Activated B cell treated with CpG ODN at 0.5 μM for 24 hours (primary cell): ENCODE measurements around the gene SDK2. TPM values are rescaled to one million over a fixed set of nuclear protein-coding genes. Genes with fewer than 3 reads are reported as not detected.

Experiments
- ATAC-seq: fragments of 200-7000 bp; cut with Tn5 transposase; one replicate; pipeline ENCODE4 v1.10.0; 2021; ENCODE audit warnings: low read depth, mild to moderate bottlenecking, moderate library complexity
- CTCF ChIA-PET: fragments of 350-600 bp; sonication (Branson Sonifier 250); formaldehyde crosslinking; loops from one replicate; lab custom pipeline; 2021; ENCODE audit warnings: antibody characterized with exemption; lab: Charles Lee
- POLR2A ChIA-PET: fragments of 350-600 bp; sonication (Branson Sonifier 250); formaldehyde crosslinking; loops from one replicate; lab custom pipeline; 2021; ENCODE audit warnings: antibody characterized with exemption; lab: Charles Lee
- DNase-seq: peaks from one replicate; pipeline ENCODE4 v3.0.0; 2022
- H3K27ac Mint-ChIP-seq: one replicate; pipeline ENCODE4 v1.8.0; 2020; ENCODE audit warnings: mixed read lengths
- H3K27me3 Mint-ChIP-seq: one replicate; pipeline ENCODE4 v1.8.0; 2021; ENCODE audit warnings: mixed read lengths
- H3K36me3 Mint-ChIP-seq: one replicate; pipeline ENCODE4 v1.8.0; 2021; ENCODE audit warnings: low read depth, mixed read lengths
- H3K4me1 Mint-ChIP-seq: one replicate; pipeline ENCODE4 v1.8.0; 2021; ENCODE audit warnings: mixed read lengths
- H3K4me3 Mint-ChIP-seq: one replicate; pipeline ENCODE4 v1.8.0; 2020; ENCODE audit warnings: mild to moderate bottlenecking, mixed read lengths
- H3K9me3 Mint-ChIP-seq: one replicate; pipeline ENCODE4 v1.8.0; 2020; ENCODE audit warnings: mixed read lengths
- intact Hi-C: fragments of 100-400 bp; cut with micrococcal nuclease; formaldehyde crosslinking; loops from one replicate; pipeline ENCODE4 v1.15.1; 2024
- total RNA-seq: library from RNA; stranded (reverse); gene quantifications from 2 replicates; pipeline ENCODE4 v1.2.3, GENCODE V29; 2022
- TF ChIP-seq, protein P1 (sequence below): fragments of 200-600 bp; IDR thresholded peaks from one replicate; pipeline ENCODE4 v1.8.0; 2022; ENCODE audit warnings: antibody characterized with exemption, mild to moderate bottlenecking

Gene SDK2
- total RNA-seq, 1 donor from 2014 or later, result 2.5 TPM

DNA sequence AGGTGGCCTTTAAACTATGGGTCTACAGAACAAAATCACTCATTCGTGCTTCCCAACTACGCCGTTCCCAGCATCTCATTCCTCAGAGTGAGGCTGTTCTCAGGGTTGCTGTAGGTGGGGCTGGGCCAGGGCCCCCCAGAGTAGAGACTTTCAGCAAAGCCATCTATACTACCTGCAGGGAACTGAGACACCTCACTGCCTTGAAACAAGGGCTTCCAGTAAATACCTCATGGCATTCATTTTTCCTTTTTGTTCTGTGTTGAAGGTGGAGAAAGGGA, 4.2 kb upstream of the SDK2 start:
- intact Hi-C loops, result loop anchor here (5.0 to 10.0 kb wide), 3 partner anchors 64 to 556 kb away; partner anchors contain the start of gene RPL38
- Mint-ChIP-seq H3K27ac (no peak overlapping the region), H3K4me3 (no peak overlapping the region), H3K9me3 (peaks cover 4% of the 10 kb centered on the region), H3K36me3 (no peaks in the 10 kb centered on the region), H3K27me3 (peaks cover 4% of the 10 kb centered on the region), H3K4me1 (peaks cover 10% of the 10 kb centered on the region)
- TF ChIP-seq, protein P1, sequence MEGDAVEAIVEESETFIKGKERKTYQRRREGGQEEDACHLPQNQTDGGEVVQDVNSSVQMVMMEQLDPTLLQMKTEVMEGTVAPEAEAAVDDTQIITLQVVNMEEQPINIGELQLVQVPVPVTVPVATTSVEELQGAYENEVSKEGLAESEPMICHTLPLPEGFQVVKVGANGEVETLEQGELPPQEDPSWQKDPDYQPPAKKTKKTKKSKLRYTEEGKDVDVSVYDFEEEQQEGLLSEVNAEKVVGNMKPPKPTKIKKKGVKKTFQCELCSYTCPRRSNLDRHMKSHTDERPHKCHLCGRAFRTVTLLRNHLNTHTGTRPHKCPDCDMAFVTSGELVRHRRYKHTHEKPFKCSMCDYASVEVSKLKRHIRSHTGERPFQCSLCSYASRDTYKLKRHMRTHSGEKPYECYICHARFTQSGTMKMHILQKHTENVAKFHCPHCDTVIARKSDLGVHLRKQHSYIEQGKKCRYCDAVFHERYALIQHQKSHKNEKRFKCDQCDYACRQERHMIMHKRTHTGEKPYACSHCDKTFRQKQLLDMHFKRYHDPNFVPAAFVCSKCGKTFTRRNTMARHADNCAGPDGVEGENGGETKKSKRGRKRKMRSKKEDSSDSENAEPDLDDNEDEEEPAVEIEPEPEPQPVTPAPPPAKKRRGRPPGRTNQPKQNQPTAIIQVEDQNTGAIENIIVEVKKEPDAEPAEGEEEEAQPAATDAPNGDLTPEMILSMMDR, result no peak
- DNase-seq (no peak), ATAC-seq (no peak)
- ChIA-PET POLR2A (no interaction called here), CTCF (no interaction called here)

DNA sequence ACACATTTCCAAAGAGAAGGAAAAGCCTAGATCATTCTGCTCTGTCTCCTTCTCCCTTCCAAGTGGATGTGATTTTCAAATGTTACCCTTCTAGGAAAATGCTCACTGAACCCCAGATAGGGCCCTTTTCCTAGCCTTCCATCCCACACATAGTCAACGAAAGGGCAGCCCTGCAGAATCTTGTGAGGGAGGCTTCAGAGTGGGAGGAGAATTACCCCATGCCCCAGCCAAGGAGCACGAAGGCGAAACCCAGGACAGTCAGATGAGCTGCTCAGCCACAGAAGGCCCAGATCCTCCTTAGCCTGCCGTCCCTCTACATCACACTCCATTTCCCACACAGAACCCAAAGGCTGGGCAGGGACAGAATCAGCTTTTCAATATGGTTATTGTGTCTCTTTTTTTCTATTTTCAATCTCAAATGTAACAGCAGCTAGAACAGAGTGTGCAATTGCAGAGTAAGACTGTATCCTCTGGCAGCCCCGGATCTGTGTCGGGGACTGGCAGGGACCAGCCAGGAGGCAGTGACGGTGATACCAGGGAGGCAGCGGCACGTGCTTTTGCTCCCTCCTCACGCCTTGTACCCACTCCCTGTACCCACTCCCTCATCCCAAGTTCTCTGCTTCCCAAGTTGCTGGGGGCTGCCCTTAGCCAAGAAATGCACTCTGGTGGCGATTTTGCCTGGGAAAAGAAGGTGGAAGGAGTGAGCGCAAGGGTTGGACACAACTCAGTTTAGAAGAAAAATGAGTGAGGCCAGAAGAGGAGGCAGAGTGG, 3.7 kb upstream of the SDK2 start:
- peak overlapping the region; percentile 21 for H3K27ac Mint-ChIP-seq
- no peak overlapping the region for H3K4me3 Mint-ChIP-seq
- H3K36me3 Mint-ChIP-seq, result no peaks in the 10 kb centered on the region
- no peak for DNase-seq
- ChIA-PET CTCF (interaction anchor here (0.6 to 3.6 kb wide), 3 partner anchors 10 to 218 kb away, joined by 3 to 17 read pairs (median 6); no protein-coding TSS in a partner anchor), POLR2A (no interaction called here)
- intact Hi-C loops, result loop anchor here (5.0 to 10.0 kb wide), 3 partner anchors 64 to 557 kb away; partner anchors contain the start of gene RPL38
- peaks cover 11% of the 10 kb centered on the region for H3K4me1 Mint-ChIP-seq
- no peak for ATAC-seq
- no peaks in the 10 kb centered on the region for H3K9me3 Mint-ChIP-seq
- TF ChIP-seq, protein P1, result no peak
- H3K27me3 Mint-ChIP-seq, result peaks cover 4% of the 10 kb centered on the region

DNA sequence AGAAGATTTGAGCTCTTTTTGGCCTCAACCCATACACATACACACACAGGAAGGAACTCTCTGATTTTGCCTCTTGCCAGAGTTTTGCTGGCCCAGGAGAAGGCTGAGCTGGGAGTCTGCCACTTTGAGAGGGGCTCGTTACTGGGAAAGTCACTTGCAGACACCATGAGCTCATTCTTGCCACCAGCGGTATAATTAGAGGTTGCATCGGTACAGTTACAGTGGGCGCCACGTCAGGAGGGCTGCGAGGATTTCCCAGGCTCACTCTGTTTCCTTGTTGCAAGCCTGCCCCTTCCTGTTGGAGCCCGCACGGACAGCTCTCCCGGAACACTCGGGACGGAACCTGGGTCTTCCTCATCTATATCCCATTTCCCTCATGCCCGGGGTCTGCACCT, 3.1 kb upstream of the SDK2 start:
- CTCF ChIA-PET, result interaction anchor here (0.6 to 3.6 kb wide), 4 partner anchors 9 to 552 kb away, joined by 3 to 17 read pairs (median 4); no protein-coding TSS in a partner anchor

DNA sequence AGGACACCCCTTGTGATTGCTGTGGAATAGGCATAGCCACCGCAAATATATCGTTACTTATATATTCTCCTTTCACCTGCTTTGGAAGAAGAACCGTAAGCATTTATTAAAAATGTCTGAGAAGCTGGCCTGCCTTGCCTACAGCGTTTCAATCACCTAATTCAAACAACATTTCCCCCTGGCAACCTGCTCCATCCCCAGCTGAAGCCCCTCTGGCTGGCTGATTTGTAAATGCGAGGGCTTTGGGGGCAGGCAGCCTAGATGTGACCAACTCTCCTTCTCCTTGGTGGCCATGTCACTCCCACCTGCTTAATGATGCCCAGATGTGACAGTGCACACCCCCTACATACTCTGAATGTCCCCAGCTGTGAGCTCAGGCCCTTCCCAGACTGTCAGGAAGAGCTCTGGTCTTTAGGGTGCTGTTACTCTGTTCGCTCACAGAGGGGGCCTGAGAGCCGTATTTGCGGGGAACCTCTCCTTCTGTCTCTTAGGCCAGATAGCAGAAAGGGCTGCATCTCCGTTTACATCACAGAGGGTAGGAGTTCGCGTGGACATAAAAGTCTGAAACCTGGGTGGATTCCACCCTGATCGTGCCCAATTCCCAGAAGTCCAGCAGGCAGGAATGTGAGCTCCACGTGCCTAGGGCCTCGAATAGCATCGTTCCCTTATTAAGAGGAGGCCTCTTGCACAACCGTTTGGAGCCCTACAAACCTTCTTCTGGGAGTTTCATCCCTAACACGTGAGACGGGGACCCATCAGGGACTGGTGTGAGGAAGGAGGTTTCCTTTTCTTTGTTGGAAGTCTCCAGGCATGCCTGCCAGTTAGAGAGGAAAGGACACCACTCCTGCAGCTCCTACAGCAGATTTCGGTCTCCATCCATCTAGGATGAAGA, 2.4 kb upstream of the SDK2 start:
- H3K9me3 Mint-ChIP-seq, result no peaks in the 10 kb centered on the region
- no peak for ATAC-seq
- H3K4me1 Mint-ChIP-seq, result peaks cover 23% of the 10 kb centered on the region
- TF ChIP-seq, protein P1, result no peak
- ChIA-PET POLR2A (interaction anchor here (0.5 to 1.7 kb wide), 2 partner anchors 55 to 211 kb away, joined by 9 to 10 read pairs; no protein-coding TSS in a partner anchor), CTCF (interaction anchor here (1.1 to 3.6 kb wide), 6 partner anchors 9 to 553 kb away, joined by 3 to 18 read pairs (median 10); no protein-coding TSS in a partner anchor)
- no peak overlapping the region for H3K27ac Mint-ChIP-seq
- peaks cover 4% of the 10 kb centered on the region for H3K27me3 Mint-ChIP-seq
- intact Hi-C loops, result loop anchor here (1.0 to 10.0 kb wide), 4 partner anchors 66 to 558 kb away; partner anchors contain the start of gene RPL38
- peak overlapping the region; percentile 33 for H3K4me3 Mint-ChIP-seq
- H3K36me3 Mint-ChIP-seq, result no peaks in the 10 kb centered on the region
- no peak for DNase-seq

More for the DNA sequence above, 3.1 kb upstream of the SDK2 start:
- peaks cover 16% of the 10 kb centered on the region for H3K4me1 Mint-ChIP-seq
- H3K4me3 Mint-ChIP-seq, result no peak overlapping the region
- H3K9me3 Mint-ChIP-seq, result no peaks in the 10 kb centered on the region
- no peak for ATAC-seq
- H3K27me3 Mint-ChIP-seq, result peaks cover 4% of the 10 kb centered on the region
- intact Hi-C loops, result loop anchor here (5.0 to 10.0 kb wide), 3 partner anchors 65 to 558 kb away; partner anchors contain the start of gene RPL38
- TF ChIP-seq, protein P1, result no peak
- DNase-seq, result no peak
- no peaks in the 10 kb centered on the region for H3K36me3 Mint-ChIP-seq
- peak overlapping the region; percentile 21 for H3K27ac Mint-ChIP-seq
- POLR2A ChIA-PET, result no interaction called here
